NCI-H2029 treated with DMSO at 0.1 percent for 48 hours (cell line): Measurements from ENCODE around the gene ACOT13.
"Not testable (repeated sequence)": the region's sequence is repeated elsewhere in the genome, so short reads cannot be mapped to it uniquely, and the experiment has no call there.

ENCODE experiments used
- DNase-seq: peaks from one replicate; lab custom pipeline; 2025; lab: John Stamatoyannopoulos, UW

ACOT13 gene

GRCh38 chr6:24692415-24692814 lies 25.5 kb downstream of the ACOT13 start:
- DNase-seq = no peak

- no peak for DNase-seq
Observed at GRCh38 chr6:24692848-24693592, 26.1 kb downstream of the ACOT13 start.

GRCh38 chr6:24694198-24694597 lies 27.3 kb downstream of the ACOT13 start:
- DNase-seq = no peak

GRCh38 chr6:24695635-24696034 lies 28.8 kb downstream of the ACOT13 start:
- peak; percentile 89 for DNase-seq

GRCh38 chr6:24696097-24696496 lies 29.2 kb downstream of the ACOT13 start:
- no peak for DNase-seq

GRCh38 chr6:24699521-24700359 lies 32.9 kb downstream of the ACOT13 start:
- no peak for DNase-seq

- DNase-seq = no peak
Observed at GRCh38 chr6:24702720-24703282, 35.9 kb downstream of the ACOT13 start.

GRCh38 chr6:24704468-24704867 lies 37.6 kb downstream of the ACOT13 start:
- no peak for DNase-seq

GRCh38 chr6:24708612-24709011 lies 41.7 kb downstream of the ACOT13 start:
- no peak for DNase-seq

GRCh38 chr6:24709014-24709711 lies 42.3 kb downstream of the ACOT13 start:
- no peak for DNase-seq

GRCh38 chr6:24710519-24711303 lies 43.8 kb downstream of the ACOT13 start:
- DNase-seq = no peak

GRCh38 chr6:24716602-24717148 lies 49.8 kb downstream of the ACOT13 start:
- not testable (repeated sequence) for DNase-seq

- DNase-seq = no peak
Observed at GRCh38 chr6:24718449-24719124, 51.7 kb downstream of the ACOT13 start.

- no peak for DNase-seq
Observed at GRCh38 chr6:24719125-24719971, 52.5 kb downstream of the ACOT13 start, which contains the start of gene C6orf62. Gene C6orf62, minus strand, starts transcription at chr6:24719154. Its CDS starts 486 bp downstream, at chr6:24718668.

- DNase-seq = no peak
Observed at GRCh38 chr6:24720131-24720603, 53.3 kb downstream of the ACOT13 start.

GRCh38 chr6:24720604-24721460 lies 54.0 kb downstream of the ACOT13 start:
- peak; percentile 99 for DNase-seq

GRCh38 chr6:24721461-24722215 lies 54.8 kb downstream of the ACOT13 start:
- DNase-seq = peak; percentile 70

- no peak for DNase-seq
Observed at GRCh38 chr6:24723270-24723669, 56.4 kb downstream of the ACOT13 start.
